ENCODE data around the gene CNTNAP3.
"Not testable (repeated sequence)": the region's sequence is repeated elsewhere in the genome, so short reads cannot be mapped to it uniquely, and the experiment has no call there.

- not testable (repeated sequence) for TF ChIP-seq POLR2A (IDR thresholded peaks at IDR 0.05; ENCODE audit: low read depth, low read length); POLR2AphosphoS5 (IDR thresholded peaks at IDR 0.05; ENCODE audit: low read depth, low read length); TAF1 (IDR thresholded peaks at IDR 0.05; ENCODE audit: borderline replicate concordance, low read depth, low read length)
Observed at GRCh38 chr9:39200412-39200811, 87.6 kb downstream of the CNTNAP3 start.
